HG02885 (cell line): ENCODE measurements around the gene NT5DC1.

ENCODE experiments used
- ATAC-seq: cut with Tn5 transposase; IDR thresholded peaks from one replicate; pipeline ENCODE4 v1.9.1; 2021; ENCODE audit warnings: mild to moderate bottlenecking; ENCODE audit not compliant: unreplicated experiment, poor library complexity

Gene NT5DC1

GRCh38 chr6:116221911-116222310 is 121.3 kb downstream of the NT5DC1 start:
- ATAC-seq = no peak

DNA sequence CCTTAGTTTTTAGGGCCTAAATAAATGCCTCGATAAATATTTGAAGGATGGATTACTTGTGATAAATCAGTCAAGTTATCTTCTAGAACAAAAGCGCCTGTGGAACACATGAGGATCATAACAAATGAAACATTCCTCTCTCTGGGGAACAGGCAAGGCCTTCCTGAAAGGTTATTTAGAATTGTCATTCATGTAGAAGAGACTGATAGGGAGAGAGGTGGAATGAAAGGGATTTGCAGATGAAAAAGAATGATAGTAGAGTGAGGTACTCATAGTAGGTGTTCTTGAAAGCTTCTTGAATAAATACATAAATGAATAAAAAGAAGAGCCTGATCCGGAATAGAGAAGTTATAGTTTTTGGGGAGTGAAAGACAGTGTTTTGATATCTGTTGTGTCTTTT is 122.7 kb downstream of the NT5DC1 start:
- no peak for ATAC-seq

DNA sequence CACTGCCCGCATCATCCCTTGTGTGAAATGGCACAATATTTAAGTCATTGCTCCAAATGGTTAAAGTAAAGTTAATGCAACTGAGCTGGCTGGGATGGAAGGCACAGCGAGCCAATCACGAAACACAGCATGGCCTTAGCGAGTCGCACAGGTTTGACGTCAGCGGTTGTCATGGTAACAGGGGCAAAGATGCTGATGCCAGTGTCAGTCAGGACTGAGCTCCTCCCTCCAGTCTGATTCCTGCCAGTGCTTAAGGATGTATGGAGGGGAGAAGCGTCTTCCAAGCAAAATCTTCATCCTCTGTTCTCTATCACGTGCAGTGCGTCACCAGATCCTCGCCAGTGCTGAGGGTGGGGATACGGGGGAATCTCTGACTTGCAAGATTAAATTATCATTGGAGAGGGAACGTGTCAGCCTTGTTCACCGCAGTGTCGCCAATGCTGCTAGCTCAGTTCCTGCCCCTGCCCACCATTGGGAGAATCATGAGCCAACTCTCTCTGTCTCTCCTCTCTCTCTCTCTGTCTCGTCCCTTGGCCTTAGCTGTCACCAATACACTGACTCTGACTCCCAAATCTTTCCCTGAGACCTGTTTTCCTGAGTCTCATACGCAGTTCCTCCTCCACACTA is 128.7 kb downstream of the NT5DC1 start:
- ATAC-seq = peak; percentile 89

GRCh38 chr6:116234689-116235088 is 134.0 kb downstream of the NT5DC1 start:
- no peak for ATAC-seq

DNA sequence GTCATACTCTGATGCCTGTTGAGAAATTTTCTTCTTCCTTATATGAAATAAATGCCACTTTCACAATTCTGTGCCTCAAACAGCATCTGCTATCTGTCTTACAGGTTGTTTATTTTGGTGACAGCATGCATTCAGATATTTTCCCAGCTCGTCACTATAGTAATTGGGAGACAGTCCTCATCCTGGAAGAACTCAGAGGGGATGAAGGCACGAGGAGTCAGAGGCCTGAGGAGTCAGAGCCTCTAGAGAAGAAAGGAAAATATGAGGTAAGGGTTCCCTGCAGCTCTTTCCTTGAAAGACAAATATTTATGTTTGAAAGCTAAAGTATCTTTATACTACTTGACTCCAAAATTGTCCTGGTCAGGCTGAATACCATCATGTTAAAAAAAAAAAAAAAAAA is 137.4 kb downstream of the NT5DC1 start:
- no peak for ATAC-seq

DNA sequence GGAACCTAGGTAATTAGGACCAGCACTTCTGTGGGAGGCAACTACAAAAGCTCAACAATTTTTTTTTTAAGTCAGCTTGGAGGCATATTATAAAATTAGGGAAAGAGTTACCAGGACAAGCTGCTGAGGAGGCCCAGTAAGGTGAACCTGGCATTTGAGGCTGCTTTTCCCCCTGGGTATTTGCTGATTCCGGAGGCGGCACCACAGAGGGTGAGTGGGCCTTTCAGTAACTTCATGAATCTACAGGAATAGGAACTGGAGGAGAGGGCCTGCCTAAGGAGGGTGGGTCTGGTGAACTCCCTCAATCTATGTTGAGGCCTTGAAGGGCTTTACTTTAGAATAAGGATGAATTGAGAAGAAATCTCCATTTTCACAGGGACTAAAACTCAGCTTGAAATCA is 138.6 kb downstream of the NT5DC1 start:
- ATAC-seq = no peak

DNA sequence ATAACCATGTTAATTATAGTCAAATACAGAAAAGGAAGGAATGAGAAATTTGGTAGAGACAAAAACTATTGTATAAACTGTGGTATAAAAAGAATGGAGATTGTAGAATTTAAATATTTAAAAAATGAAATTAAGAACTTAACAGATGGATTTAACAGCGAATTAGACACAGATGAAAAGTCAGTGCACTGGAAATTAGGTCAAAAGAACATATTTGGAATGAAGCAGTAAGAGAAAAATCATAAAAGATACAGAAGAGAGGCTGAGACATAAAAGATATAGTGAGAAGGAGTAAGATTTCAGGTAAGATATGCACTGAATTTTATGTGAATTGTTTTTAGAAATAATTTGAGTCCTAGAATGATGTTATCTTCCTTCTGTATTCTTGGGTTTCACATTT is 139.2 kb downstream of the NT5DC1 start:
- ATAC-seq = no peak

- no peak for ATAC-seq
Observed at GRCh38 chr6:116244284-116244683, 143.6 kb downstream of the NT5DC1 start.

DNA sequence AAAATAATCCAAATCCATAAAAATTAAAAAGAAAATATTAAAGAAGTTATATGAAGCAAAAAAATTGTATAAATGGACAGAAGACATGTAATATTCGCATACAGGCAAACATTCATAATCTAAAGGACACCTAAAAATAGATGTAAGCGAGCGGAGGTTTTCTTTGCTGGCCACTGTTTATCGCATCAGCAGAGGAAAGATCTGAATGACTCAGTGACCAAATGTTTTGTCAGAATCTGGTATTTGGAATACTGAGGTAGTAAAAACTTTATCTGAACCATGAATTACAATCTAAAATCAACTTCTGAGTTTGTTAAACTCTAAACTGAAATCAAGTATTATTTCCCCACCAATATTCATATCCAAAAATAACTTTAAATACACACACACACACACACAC is 145.4 kb downstream of the NT5DC1 start:
- no peak for ATAC-seq

GRCh38 chr6:116247285-116247684 is 146.6 kb downstream of the NT5DC1 start:
- ATAC-seq = no peak

GRCh38 chr6:116248577-116248976 is 147.9 kb downstream of the NT5DC1 start:
- ATAC-seq = no peak

DNA sequence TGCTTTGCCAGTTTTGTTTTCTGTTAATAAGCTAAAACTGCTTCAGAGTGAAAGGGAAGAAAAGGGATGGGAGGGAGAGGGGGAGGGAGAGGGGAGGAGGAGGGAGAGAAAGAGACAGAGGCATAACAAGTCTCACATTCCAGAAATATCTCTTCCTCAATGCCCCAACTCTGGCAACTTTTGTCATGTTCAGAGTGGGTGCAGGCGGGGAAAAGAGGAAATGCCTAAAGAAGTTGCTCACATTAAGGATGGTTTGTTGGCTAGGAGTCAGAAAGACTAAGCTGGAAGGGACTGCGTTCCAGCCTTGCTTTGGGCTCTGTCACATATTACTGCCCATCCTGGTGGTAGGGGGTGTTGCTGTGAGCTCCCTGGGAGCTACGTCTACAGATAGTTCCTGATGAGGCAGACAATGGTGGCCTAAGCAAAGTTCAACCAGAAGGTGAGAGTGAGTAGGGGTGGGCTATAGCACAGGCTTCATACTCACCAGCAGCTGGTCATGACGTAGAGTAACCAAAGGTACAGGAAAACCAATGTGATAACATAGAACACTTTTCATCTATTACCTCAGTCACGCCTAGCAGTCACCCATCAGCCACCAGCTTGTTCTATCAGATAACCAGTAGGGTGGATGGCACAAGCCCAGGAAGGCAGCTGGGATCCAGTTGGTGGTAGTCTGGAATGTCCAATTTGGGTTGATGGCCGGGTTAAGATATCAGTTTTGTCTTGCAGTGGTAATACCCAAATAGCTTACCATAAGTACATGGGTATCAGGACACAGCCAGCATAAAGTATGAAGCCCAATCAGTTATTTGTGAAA is 151.1 kb downstream of the NT5DC1 start:
- no peak for ATAC-seq

GRCh38 chr6:116253188-116253504 is 152.5 kb downstream of the NT5DC1 start:
- ATAC-seq = no peak

DNA sequence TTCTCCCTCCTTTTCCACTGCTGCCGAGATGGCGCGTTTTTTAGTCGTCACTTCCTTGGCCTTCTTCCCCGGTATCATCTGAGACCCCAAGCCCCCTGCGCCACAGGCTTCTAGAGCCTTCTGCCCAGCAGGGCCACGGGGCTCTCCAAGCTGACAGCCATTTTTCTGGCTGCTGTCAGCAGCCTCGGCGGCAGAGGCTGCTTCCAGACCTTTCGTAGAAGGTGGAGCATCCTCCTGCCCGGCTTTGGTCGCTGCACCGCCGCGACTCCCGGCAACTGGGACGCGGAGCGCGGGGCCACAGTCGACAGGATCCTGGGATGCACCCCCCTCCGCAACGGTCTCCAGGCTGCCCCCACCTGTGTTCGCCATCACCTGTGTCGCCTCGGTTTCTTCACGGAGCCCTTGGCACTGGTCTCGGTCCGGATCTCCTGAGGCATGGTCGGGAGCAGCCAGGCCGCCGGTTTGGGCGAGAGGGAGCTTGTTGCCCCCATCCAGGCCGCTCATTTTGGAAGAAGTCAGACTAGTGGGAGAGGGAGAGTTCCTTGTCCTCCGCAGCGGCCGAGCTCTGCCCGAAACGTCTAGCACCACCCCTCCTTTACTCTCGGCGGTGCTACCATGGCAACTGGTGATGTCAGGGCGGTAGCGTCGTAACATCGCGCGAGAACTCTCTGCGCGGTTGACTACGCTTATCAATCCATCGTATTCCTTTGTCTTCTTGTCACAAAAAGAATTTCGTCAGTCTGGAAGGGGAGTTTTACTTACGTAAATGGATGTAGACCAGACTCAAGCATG is 153.0 kb downstream of the NT5DC1 start, which contains the start of gene TSPYL4:
TSPYL4 (minus strand) TSS at position 571 of the 792 bp plus-strand sequence; CDS start at position 504, 67 bp downstream.
- ATAC-seq = peak; percentile 99

DNA sequence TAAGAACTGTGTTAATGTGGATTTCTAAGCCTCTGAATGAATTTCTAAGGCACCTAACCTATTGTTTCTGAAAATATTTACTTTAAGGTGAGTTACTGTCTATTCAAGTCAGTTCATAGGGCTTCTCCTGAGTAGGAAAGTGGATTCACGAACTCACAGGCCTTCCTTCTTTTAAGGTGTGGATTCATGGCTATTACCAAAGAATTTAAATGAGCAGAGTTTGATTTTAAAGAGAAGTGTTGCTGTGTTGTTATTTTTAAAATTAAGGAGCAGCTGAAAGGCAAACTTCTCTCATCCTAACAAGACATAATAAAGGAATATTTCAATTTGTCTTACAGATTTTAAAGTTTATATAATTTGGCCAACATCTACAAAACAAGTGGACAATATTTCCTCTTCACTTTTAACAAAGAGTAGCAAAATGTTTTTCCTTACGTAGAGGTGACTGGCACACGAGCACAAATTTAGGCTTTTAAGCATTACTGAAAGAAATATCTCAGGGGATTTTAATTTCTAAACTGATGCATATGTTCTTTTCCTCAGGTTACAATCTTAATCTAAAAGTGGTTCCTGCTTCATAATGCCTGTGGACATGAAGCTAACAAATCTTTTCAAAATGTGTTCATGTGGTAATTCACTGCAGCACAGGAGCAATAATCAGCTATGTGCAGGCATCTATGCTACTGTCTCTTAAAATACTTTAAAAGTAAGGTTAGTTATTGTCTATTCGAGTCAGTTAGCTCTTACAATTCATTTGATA is 153.8 kb downstream of the NT5DC1 start:
- ATAC-seq = peak; percentile 28

- no peak for ATAC-seq
Observed at GRCh38 chr6:116255246-116255800, 154.7 kb downstream of the NT5DC1 start.

DNA sequence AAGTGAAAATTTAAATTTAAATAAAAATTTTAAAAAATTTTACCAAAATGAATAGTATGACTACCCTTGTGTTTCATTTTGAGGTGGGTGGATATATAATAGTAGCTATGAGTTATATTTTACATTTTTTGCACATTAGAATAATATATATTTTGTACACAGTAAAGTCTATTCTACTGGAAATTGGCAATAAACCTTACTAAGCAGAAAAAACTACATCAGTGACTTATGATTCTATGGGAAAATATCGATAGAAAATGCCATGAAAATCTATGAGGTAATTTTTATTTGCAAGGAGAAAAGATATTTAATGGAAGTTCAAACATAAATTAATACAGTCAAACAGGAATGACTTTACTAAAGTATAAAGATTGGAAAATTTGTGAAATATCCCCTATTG is 156.0 kb downstream of the NT5DC1 start:
- no peak for ATAC-seq

DNA sequence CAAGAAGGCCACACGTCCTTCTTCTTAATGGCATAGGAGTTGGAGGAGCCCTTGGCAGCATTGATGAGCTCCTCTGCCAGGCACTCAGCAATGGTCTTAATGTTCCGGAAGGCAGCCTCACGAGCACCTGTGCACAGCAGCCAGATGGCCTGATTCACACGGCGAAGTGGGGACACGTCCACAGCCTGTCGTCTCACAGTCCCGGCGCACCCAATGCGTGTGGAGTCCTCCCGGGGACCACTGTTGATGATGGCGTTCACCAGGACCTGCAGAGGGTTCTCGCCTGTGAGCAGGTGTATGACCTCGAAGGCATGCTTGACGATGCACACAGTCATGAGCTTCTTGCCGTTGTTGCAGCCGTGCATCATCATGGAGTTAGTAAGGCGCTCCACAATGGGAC is 157.9 kb downstream of the NT5DC1 start:
- ATAC-seq = no peak

DNA sequence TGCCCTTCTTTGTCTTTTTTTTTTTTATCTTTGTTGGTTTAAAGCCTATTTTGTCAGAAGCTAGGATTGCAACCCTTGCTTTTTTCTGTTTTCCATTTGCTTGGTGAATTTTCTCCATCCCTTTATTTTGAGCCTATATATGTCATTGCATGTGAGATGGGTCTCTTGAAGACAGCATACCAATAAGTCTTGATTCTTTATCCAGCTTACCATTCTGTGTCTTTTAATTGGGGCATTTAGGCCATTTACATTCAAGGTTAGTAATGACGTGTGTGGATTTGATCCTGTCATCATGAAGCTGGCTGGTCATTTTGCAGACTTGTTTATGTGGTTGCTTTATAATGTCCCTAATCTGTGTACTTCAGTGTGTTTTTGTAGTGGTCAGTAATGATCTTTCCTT is 162.7 kb downstream of the NT5DC1 start:
- no peak for ATAC-seq
